Ecto neural progenitor cell (in vitro differentiated cells): ENCODE results near the gene ZSWIM5.
"Not testable (repeated sequence)": the region's sequence is repeated elsewhere in the genome, so short reads cannot be mapped to it uniquely, and the experiment has no call there.

ENCODE experiments used
- DNase-seq: peaks from one replicate; pipeline ENCODE4 v3.0.0-alpha.2; 2018; ENCODE audit warnings: low spot score

ZSWIM5 gene

GRCh38 chr1:45136984-45137383 is 69.4 kb downstream of the ZSWIM5 start:
- DNase-seq: no peak

DNA sequence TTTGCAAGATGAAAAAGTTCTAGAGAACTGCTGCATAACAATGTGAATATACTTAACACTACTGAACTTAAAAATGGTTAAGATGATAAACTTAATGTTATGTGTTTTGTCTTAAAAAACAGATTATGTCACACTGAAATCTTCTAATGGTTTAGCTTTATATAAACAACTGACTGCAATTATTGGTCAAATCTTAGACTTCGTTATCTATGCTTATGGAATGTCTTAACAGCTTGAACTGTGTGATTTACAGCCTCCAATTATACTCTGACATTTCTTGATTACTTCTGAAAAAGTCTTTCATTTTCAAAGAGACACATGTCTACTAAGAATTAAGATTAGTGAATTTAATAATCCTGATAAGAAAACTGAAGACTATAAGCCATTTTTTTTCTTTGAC is 71.1 kb downstream of the ZSWIM5 start:
- DNase-seq: no peak

- no peak for DNase-seq
Observed at GRCh38 chr1:45134461-45134873, 71.9 kb downstream of the ZSWIM5 start.

DNA sequence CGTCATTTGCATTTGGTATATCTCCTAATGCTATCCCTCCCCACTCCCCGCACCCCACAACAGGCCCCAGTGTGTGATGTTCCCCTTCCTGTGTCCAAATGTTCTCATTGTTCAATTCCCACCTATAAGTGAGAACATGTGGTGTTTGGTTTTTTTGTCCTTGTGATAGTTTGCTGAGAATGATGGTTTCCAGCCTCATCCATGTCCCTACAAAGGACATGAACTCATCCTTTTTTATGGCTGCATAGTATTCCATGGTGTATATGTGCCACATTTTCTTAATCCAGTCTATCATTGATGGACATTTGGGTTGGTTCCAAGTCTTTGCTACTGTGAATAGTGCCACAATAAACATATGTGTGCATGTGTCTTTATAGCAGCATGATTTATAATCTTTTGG is 73.7 kb downstream of the ZSWIM5 start:
- DNase-seq: not testable (repeated sequence)

- DNase-seq: no peak
Observed at GRCh38 chr1:45123358-45123757, 83.0 kb downstream of the ZSWIM5 start.

- no peak for DNase-seq
Observed at GRCh38 chr1:45122724-45123123, 83.7 kb downstream of the ZSWIM5 start.

- no peak for DNase-seq
Observed at GRCh38 chr1:45117766-45118165, 88.6 kb downstream of the ZSWIM5 start.

DNA sequence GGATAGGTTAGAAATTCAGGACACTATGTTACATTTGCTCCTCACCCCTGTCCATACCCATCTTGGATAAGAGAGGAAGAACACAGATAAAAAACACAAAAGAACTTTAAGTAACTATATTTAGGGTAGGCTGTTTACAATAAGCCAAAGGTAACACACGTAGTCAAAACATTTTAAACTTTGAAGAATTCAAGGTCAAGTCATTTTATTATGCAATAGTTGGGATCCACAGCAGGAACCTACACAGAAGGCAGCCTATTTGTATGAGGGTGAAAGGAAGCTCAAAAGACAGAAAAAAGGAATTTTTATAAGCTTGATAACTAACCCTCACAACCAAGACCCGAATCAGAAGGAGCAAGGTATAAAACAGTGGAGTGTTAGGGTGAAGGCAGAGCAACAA is 89.6 kb downstream of the ZSWIM5 start:
- DNase-seq: no peak

DNA sequence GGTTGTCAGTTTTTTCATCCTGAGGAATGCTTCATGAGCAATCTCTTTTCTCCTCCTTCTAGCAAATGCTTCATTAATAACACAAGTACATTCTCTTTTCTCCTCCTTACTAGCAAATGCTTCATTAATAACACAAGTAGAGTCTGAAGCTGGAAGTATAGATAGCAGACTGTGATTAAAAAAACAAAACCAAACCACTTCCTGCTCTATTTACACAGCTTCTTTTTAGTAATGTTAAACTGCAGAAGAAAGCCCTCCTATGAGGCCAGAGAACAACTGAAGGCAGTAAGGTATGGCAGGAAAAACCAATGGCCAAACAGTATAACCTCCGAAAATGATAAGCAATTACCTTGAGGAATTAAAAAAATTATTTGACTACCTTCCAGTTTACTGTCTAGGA is 90.1 kb downstream of the ZSWIM5 start:
- DNase-seq: no peak

DNA sequence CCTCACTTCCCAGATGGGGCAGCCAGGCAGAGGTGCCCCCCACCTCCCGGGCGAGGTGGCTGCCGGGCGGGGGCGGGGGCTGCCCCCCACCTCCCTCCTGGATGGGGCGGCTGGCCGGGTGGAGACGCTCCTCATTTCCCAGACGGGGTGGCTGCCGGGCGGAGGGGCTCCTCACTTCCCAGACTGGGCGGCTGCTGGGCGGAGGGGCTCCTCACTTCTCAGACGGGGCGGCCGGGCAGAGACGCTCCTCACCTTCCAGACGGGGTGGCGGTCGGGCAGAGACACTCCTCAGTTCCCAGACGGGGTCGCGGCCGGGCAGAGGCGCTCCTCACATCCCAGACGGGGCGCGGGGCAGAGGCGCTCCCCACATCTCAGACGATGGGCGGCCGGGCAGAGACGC is 91.2 kb downstream of the ZSWIM5 start:
- not testable (repeated sequence) for DNase-seq

DNA sequence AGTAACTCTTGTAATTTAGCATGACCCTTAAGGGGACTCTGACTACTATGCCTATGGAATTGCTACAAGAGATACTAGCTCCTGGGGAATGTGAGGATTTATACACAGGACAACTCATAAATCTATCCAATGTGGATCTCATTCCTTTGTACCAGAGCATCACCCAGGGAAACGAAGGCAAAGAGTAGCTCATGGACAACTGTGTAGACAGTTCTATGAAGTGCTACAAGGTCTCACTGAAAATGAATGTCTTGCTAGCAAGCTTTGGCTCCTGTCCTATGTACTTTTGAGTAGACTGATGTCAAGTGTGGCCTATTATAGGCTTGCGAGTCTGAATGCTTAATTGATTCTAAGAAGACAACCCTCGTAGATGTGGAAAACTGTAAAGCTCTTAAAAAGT is 93.7 kb downstream of the ZSWIM5 start:
- DNase-seq: no peak

- no peak for DNase-seq
Observed at GRCh38 chr1:45111239-45111638, 95.2 kb downstream of the ZSWIM5 start.

DNA sequence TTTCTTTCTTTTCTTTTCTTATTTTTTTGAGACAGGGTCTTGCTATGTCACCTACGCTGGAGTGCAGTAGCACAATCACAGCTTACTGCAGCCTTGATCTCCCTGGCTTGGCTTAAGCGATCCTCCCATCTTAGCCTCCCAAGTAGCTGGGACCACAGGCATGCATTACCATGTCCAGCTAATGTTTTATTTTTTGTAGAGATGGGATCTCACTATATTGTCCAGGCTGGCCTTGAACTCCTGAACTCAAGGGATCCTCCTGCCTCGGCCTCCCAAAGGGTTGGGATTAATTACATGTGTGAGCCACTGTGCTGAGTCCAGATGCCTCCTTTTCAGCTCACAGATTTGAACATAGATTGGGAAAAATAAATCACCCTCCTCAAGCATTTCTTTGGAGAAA is 98.6 kb downstream of the ZSWIM5 start:
- no peak for DNase-seq

DNA sequence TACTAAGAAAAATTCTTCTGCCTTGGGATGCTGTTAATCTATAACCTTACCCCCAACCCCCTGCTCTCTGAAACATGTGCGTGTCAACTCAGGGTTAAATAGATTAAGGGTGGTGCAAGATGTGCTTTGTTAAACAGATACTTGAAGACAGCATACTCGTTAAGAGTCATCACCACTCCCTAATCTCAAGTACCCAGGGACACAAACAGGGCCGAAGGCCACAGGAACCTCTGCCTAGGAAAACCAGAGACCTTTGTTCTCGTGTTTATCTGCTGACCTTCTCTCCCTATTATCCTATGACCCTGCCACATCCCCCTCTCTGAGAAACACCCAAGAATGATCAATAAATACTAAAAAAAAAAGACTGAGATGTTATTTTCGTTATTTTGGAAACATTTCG is 99.5 kb downstream of the ZSWIM5 start:
- DNase-seq: not testable (repeated sequence)

DNA sequence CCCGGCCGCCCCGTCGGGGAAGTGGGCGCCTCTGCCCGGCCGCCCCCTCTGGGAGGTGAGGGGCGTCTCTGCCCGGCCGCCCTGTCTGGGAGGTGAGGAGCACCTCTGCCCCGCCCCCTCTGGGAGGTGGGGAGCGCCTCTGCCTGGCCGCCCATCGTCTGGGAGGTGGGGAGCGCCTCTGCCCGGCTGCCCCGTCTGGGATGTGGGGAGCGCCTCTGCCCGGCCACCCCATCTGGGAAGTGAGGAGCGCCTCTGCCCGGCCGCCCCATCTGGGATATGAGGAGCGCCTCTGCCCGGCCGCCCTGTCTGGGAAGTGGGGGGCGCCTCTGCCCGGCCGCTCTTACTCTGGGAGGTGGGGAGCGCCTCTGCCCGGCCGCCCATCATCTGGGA is 100.3 kb downstream of the ZSWIM5 start:
- not testable (repeated sequence) for DNase-seq

GRCh38 chr1:45105486-45106155 is 100.8 kb downstream of the ZSWIM5 start:
- DNase-seq: not testable (repeated sequence)

DNA sequence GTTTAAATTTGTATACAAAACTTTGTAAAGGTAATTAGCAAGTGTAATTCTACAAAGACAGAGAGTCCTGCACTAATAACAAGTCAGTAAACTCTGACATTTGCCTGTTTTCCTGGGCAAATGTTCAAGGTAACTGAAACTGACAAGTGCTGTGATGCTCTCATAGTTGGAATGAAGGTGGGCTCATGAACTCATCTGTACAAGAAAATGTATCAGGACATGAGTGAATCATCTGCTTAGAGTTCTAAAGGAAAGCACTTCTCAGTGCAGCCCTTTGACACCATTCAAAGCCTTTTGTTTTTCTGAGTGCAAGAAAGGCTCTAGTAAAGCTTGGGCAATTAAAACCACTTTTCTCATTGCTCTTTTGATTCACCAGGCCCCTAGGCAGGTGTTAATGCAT is 102.9 kb downstream of the ZSWIM5 start:
- DNase-seq: no peak

DNA sequence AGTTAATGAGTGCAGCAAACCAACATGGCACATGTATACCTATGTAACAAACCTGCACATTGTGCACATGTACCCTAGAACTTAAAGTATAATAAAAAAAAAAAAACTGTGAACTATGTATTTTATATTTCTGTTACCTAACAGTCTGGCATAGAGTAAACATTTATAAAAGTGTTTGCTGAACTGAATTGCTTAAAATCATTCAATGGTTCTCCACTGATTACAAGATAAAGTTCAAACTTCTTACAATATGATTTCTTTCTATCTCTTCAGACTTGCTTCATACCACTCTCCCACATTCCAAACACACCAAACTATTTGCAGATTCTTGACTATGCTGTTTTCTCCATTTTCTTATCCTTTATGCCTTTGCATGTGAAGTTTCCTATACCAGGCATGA is 104.5 kb downstream of the ZSWIM5 start:
- DNase-seq: no peak

DNA sequence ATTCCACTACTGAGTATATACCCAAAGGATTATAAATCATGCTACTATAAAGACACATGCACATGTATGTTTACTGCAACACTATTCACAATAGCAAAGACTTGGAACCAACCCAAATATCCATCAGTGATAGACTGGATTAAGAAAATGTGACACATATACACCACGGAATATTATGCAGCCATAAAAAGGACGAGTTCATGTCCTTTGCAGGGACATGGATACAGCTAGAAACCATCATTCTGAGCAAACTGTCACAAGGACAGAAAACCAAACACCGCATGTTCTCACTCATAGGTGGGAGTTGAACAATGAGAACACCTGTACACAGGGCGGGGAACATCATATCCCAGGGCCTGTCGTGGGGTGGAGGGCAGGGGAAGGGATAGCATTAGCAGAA is 104.9 kb downstream of the ZSWIM5 start:
- not testable (repeated sequence) for DNase-seq

- no peak for DNase-seq
Observed at GRCh38 chr1:45097944-45098343, 108.5 kb downstream of the ZSWIM5 start.

GRCh38 chr1:45097079-45097478 is 109.3 kb downstream of the ZSWIM5 start:
- DNase-seq: no peak

DNA sequence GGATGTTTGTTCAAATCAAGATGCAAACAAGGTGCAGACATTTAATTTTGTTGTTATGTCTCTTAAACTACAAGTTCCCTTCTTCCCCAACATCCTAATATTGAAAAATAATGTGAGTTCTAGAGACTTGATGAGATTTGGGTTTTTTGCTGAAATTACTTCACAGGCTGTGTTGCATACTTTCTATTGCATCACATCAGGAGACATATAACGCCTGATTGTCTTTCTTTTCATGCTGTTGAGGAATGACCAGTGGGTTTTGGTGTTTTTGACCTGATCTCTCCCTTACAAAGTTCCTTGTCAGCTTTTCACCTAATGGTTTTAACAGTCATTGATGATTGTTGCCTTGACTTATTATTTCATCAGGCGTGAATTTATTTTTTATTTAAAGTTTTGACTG is 111.0 kb downstream of the ZSWIM5 start:
- no peak for DNase-seq

DNA sequence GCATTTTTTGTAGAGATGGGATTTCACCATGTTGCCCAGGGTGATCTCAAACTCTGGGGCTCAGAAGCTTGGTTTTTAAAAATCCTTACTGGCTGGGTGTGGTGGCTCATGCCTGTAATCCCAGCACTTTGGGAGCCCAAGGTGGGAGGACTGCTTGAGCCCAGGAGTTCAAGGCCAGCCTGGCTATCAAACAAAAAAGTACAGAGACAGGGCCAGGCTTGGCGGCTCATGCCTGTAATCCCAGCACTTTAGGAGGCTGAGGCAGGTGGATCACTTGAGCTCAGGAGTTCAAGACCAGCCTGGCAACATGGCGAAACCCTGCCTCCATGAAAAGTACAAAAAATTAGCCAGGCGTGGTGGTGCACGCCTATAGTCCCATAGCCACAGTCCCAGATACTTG is 112.0 kb downstream of the ZSWIM5 start:
- DNase-seq: not testable (repeated sequence)

DNA sequence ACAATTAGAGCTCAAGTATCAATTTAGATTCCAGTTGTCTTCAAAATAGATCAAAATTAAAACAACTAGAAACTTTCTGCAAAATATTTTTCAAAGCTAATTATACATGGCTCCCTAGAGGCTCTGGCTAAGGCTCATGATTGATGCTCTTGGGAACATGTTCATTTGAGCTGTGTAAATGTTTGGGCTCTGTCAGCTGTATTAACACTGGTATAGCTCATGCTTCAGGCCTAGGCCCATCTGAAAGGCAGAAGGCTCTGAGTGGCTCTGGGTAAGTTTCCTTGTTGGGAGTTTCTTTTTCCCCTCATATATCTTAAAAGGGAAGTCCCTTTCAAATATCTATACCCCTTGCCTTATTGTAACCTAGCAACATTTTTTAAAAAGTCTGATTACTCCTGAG is 113.1 kb downstream of the ZSWIM5 start:
- DNase-seq: no peak

GRCh38 chr1:45089711-45090110 is 116.7 kb downstream of the ZSWIM5 start:
- DNase-seq: no peak
